CD4-positive, alpha-beta T cell (primary cell): ENCODE data around the gene WASF1. TPM values are rescaled to one million over a fixed set of nuclear protein-coding genes. Genes with fewer than 3 reads are reported as not detected.

ENCODE experiments used
- ATAC-seq: fragments of 200-7000 bp; cut with Tn5 transposase; one replicate; pipeline ENCODE4 v1.10.0; 2022; ENCODE audit warnings: mild to moderate bottlenecking; ENCODE audit not compliant: poor library complexity
- CTCF ChIA-PET: fragments of 350-600 bp; sonication (Branson Sonifier 250); formaldehyde crosslinking; loops from one replicate; lab custom pipeline; 2021; ENCODE audit warnings: antibody characterized with exemption, inconsistent platforms; lab: Charles Lee
- POLR2A ChIA-PET: fragments of 350-600 bp; sonication (Branson Sonifier 250); formaldehyde crosslinking; loops from one replicate; lab custom pipeline; 2021; ENCODE audit warnings: antibody characterized with exemption, inconsistent platforms; lab: Charles Lee
- DNase-seq, 14 experiments: peaks; one replicate each; pipeline ENCODE4 v3.0.0-alpha.2; 2013 to 2020; ENCODE audit warnings: mixed read lengths in 2 of 14
- H3K27ac ChIP-seq, 2 donors: one replicate each; pipeline versions ENCODE4 v1.5.1 to v1.7.0; 2013; ENCODE audit warnings: low read length in 2 of 2, low read depth in 1 of 2, mild to moderate bottlenecking in 1 of 2
- H3K27me3 ChIP-seq, 2 experiments: 1 replicate in 1 of 2; 2 replicates in 1 of 2; pipeline versions ENCODE4 v1.6.1 to v1.7.0; 2013; ENCODE audit warnings: low read length in 2 of 2, control low read depth in 1 of 2, mild to moderate bottlenecking in 1 of 2, moderate library complexity in 1 of 2; ENCODE audit not compliant: insufficient read depth in 2 of 2, control insufficient read depth in 1 of 2
- H3K36me3 ChIP-seq: one replicate; pipeline ENCODE4 v1.6.1; 2013; ENCODE audit warnings: low read length, control low read depth; ENCODE audit not compliant: insufficient read depth
- H3K4me1 ChIP-seq: one replicate; pipeline ENCODE4 v1.6.1; 2013; ENCODE audit warnings: low read length, control low read depth; ENCODE audit not compliant: insufficient read depth
- H3K4me3 ChIP-seq: one replicate; pipeline ENCODE4 v1.5.1; 2013; ENCODE audit warnings: mild to moderate bottlenecking, low read length, moderate library complexity
- H3K9me3 ChIP-seq, 2 experiments: 1 replicate in 1 of 2; 2 replicates in 1 of 2; pipeline versions ENCODE4 v1.6.1 to v1.7.0; 2013; ENCODE audit warnings: low read length in 2 of 2, mild to moderate bottlenecking in 2 of 2, control low read depth in 1 of 2, moderate library complexity in 1 of 2; ENCODE audit not compliant: control insufficient read depth in 1 of 2, insufficient read depth in 1 of 2
- H3K27ac Mint-ChIP-seq: one replicate; pipeline ENCODE4 v1.8.0; 2020; ENCODE audit warnings: mixed read lengths
- H3K27me3 Mint-ChIP-seq: one replicate; pipeline ENCODE4 v1.8.0; 2021; ENCODE audit warnings: mixed read lengths
- H3K36me3 Mint-ChIP-seq: one replicate; pipeline ENCODE4 v1.8.0; 2021; ENCODE audit warnings: low read depth, mixed read lengths
- H3K4me1 Mint-ChIP-seq: one replicate; pipeline ENCODE4 v1.8.0; 2021; ENCODE audit warnings: low read depth, mixed read lengths
- H3K4me3 Mint-ChIP-seq: one replicate; pipeline ENCODE4 v1.8.0; 2020; ENCODE audit warnings: mild to moderate bottlenecking, mixed read lengths
- H3K9me3 Mint-ChIP-seq: one replicate; pipeline ENCODE4 v1.8.0; 2020; ENCODE audit warnings: mixed read lengths
- intact Hi-C, 2 experiments: fragments of 100-400 bp; cut with DNase I in 1 of 2; cut with micrococcal nuclease in 1 of 2; formaldehyde crosslinking; loops; one replicate each; pipeline versions ENCODE4 v1.15.1 to v1.9.0; 2023 to 2025; cut with DNase I, micrococcal nuclease
- total RNA-seq, 174 experiments: library from RNA in 2 of 174; stranded (reverse) in 2 of 174; gene quantifications; one replicate each; pipeline ENCODE4 v1.2.3 and lab custom pipeline; 2021 to 2026
- TF ChIP-seq, protein P1 (sequence below): fragments of 200-600 bp; IDR thresholded peaks from one replicate; pipeline ENCODE4 v1.8.0; 2022; ENCODE audit warnings: antibody characterized with exemption, mild to moderate bottlenecking

The WASF1 gene
- total RNA-seq, 2 experiments from 2014 or later, result 0.19 to 0.22 TPM

DNA sequence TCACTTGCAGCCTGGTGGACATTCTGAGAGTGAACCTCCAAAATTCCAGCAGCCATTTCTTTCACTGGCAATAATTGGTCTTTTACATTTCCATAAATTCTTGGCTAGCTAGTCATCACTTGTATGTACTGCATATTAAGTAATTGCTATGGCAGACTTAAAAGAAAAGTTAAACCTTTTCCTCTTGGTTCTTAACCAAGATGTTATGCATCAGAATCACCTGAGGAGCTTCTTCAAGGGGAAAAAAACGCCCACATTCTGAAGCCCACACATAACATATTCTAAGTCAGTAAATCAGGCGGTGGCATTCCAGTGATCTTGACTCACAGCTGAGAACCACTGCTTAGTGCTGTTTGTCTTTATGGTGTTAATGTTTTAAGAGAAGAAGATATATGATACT is 37.8 kb upstream of the WASF1 start:
- no peak overlapping the region for H3K27ac ChIP-seq

DNA sequence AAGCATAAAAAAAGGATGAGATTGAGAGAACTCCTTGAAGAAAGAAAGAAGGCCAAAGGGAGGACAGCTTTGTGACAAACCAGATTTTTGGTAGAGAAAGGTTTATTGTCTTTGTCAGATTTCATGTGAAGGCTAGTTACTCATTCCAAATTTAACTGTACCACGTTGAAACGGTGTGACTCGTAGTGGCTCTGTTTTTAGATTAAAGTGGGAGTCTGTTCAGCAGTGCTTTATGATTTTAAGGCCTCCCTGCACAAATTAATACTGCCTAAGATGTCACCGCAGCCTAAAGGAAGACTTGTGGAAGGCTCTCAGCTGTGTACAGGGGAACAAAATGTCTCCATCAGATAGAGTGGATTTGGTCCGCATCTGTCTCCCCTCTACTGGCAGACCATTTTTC is 36.7 kb upstream of the WASF1 start:
- H3K27me3 Mint-ChIP-seq, result no peaks in the 10 kb centered on the region
- peaks cover 96% of the 10 kb centered on the region for H3K36me3 Mint-ChIP-seq
- Histone ChIP-seq H3K4me3 (no peak overlapping the region), H3K27ac (no peak overlapping the region), H3K4me1 (no peaks in the 10 kb centered on the region), H3K9me3 (no peaks in the 10 kb centered on the region), H3K27me3 (no peaks in the 10 kb centered on the region), H3K36me3 (peaks cover 95% of the 10 kb centered on the region)
- no peaks in the 10 kb centered on the region for H3K9me3 Mint-ChIP-seq
- CTCF ChIA-PET, result interaction anchor here (1.7 kb wide), 1 partner anchor 10 kb away, joined by 3 read pairs; no protein-coding TSS in a partner anchor
- intact Hi-C loops, result no loop called here
- ATAC-seq, result no peak
- TF ChIP-seq, protein P1, sequence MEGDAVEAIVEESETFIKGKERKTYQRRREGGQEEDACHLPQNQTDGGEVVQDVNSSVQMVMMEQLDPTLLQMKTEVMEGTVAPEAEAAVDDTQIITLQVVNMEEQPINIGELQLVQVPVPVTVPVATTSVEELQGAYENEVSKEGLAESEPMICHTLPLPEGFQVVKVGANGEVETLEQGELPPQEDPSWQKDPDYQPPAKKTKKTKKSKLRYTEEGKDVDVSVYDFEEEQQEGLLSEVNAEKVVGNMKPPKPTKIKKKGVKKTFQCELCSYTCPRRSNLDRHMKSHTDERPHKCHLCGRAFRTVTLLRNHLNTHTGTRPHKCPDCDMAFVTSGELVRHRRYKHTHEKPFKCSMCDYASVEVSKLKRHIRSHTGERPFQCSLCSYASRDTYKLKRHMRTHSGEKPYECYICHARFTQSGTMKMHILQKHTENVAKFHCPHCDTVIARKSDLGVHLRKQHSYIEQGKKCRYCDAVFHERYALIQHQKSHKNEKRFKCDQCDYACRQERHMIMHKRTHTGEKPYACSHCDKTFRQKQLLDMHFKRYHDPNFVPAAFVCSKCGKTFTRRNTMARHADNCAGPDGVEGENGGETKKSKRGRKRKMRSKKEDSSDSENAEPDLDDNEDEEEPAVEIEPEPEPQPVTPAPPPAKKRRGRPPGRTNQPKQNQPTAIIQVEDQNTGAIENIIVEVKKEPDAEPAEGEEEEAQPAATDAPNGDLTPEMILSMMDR, result no peak
- H3K27ac Mint-ChIP-seq, result no peak overlapping the region
- H3K4me3 Mint-ChIP-seq, result no peak overlapping the region
- POLR2A ChIA-PET, result interaction anchor here (0.8 to 1.1 kb wide), 2 partner anchors 36 to 139 kb away, joined by 3 to 4 read pairs; partner anchors contain the start of gene CDC40
- DNase-seq, result no peak
- no peaks in the 10 kb centered on the region for H3K4me1 Mint-ChIP-seq

More for the DNA sequence above, 37.8 kb upstream of the WASF1 start:
- no peak for ATAC-seq
- no peak overlapping the region for H3K4me3 Mint-ChIP-seq
- Histone ChIP-seq H3K4me1 (no peaks in the 10 kb centered on the region), H3K9me3 (no peaks in the 10 kb centered on the region), H3K36me3 (peaks cover 93% of the 10 kb centered on the region), H3K4me3 (no peak overlapping the region), H3K27me3 (no peaks in the 10 kb centered on the region)
- H3K27ac Mint-ChIP-seq, result no peak overlapping the region
- intact Hi-C loops, result no loop called here
- POLR2A ChIA-PET, result interaction anchor here (1.5 kb wide), 1 partner anchor 9 kb away, joined by 3 read pairs; no protein-coding TSS in a partner anchor
- TF ChIP-seq, protein P1, result no peak
- no peaks in the 10 kb centered on the region for H3K27me3 Mint-ChIP-seq
- CTCF ChIA-PET, result interaction anchor here (1.1 to 1.7 kb wide), 3 partner anchors 11 to 178 kb away, joined by 3 read pairs; no protein-coding TSS in a partner anchor
- H3K36me3 Mint-ChIP-seq, result peaks cover 95% of the 10 kb centered on the region
- no peak for DNase-seq
- no peaks in the 10 kb centered on the region for H3K9me3 Mint-ChIP-seq
- no peaks in the 10 kb centered on the region for H3K4me1 Mint-ChIP-seq

DNA sequence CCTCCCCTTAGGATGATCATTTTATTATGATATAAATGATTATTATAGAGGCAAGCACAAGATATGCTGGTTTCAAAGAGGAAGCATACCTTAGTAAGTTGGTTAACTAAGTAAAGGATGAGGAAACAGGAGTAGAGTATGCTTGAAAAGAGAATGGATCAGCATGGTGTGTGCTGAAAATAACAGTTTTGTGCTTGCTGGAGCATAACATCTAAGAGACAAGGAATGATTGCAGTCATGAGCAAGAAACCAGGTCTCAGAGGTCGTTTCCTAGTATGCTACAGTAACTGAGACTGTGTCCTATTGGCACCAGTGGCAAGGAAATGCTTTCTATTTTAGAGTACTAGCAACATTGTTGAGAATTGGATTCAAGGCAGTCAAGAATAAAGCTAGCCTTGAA is 34.9 kb upstream of the WASF1 start:
- H3K4me3 Mint-ChIP-seq, result no peak overlapping the region
- Histone ChIP-seq H3K4me1 (no peaks in the 10 kb centered on the region), H3K27ac (no peak overlapping the region), H3K4me3 (no peak overlapping the region), H3K9me3 (no peaks in the 10 kb centered on the region), H3K27me3 (no peaks in the 10 kb centered on the region), H3K36me3 (peaks cover 89% of the 10 kb centered on the region)
- no peak for DNase-seq
- H3K36me3 Mint-ChIP-seq, result peaks cover 95% of the 10 kb centered on the region
- CTCF ChIA-PET, result interaction anchor here (1.9 kb wide), 1 partner anchor 9 kb away, joined by 5 read pairs; no protein-coding TSS in a partner anchor
- H3K27ac Mint-ChIP-seq, result no peak overlapping the region
- POLR2A ChIA-PET, result interaction anchor here (1.1 kb wide), 1 partner anchor 175 kb away, joined by 3 read pairs; no protein-coding TSS in a partner anchor
- ATAC-seq, result no peak
- H3K4me1 Mint-ChIP-seq, result no peaks in the 10 kb centered on the region
- no peaks in the 10 kb centered on the region for H3K27me3 Mint-ChIP-seq
- TF ChIP-seq, protein P1, result no peak
- no peaks in the 10 kb centered on the region for H3K9me3 Mint-ChIP-seq
- intact Hi-C loops, result no loop called here
